Measurements from ENCODE around the gene AHCYL2. TPM values are rescaled to one million over a fixed set of nuclear protein-coding genes. Genes with fewer than 3 reads are reported as not detected.

AHCYL2 gene
- total RNA-seq, 1 donor from 2014 or later: 19.0 TPM

DNA sequence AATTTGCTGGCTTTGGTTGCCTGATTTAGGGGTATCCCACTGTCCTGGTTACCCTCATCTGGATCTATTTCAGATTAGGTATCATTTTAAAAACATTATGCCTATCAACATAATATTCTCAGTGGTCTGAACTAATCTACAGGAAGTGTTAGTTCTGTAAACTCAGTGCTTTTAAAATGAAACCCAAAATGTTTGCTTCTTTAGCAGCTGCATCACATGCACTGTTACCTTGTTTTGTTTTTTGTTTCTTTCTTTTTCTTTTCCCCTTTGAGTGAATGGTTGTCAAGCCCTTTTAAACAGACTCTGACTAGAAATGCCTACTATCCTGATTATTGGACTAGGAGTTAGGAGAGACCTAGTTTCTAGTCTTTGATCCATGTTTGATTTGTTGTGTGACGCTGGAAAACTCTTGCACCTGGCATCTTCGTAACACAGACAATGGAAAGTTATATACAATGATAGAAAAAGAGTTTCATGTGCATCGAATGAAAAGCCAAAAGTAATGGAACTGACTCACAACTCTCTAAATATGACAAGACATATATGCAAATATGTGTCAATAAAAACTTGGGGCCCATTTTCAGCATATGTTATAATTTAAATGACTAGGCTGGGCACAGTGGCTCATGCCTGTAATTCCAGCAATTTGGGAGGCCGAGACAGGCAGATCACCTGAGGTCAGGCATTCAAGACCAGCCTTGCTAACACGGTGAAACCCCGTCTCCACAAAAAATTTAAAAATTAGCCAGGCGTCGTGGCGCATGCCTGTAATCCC lies 157.1 kb downstream of the AHCYL2 start:
- no peaks in the 10 kb centered on the region for H3K4me1 Mint-ChIP-seq (ENCODE audit: unreplicated experiment)
- DNase-seq (ENCODE audit: extremely low spot score, unreplicated experiment): no peak
- TF ChIP-seq, protein P1, sequence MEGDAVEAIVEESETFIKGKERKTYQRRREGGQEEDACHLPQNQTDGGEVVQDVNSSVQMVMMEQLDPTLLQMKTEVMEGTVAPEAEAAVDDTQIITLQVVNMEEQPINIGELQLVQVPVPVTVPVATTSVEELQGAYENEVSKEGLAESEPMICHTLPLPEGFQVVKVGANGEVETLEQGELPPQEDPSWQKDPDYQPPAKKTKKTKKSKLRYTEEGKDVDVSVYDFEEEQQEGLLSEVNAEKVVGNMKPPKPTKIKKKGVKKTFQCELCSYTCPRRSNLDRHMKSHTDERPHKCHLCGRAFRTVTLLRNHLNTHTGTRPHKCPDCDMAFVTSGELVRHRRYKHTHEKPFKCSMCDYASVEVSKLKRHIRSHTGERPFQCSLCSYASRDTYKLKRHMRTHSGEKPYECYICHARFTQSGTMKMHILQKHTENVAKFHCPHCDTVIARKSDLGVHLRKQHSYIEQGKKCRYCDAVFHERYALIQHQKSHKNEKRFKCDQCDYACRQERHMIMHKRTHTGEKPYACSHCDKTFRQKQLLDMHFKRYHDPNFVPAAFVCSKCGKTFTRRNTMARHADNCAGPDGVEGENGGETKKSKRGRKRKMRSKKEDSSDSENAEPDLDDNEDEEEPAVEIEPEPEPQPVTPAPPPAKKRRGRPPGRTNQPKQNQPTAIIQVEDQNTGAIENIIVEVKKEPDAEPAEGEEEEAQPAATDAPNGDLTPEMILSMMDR (IDR thresholded peaks at IDR 0.05): no peak
- peaks cover 7% of the 10 kb centered on the region for H3K36me3 Mint-ChIP-seq (ENCODE audit: unreplicated experiment)
- H3K27ac Mint-ChIP-seq (ENCODE audit: unreplicated experiment): no peak overlapping the region
- H3K4me3 Mint-ChIP-seq (ENCODE audit: unreplicated experiment): no peak overlapping the region
- no peaks in the 10 kb centered on the region for H3K27me3 Mint-ChIP-seq (ENCODE audit: unreplicated experiment)
- no peaks in the 10 kb centered on the region for H3K9me3 Mint-ChIP-seq (ENCODE audit: unreplicated experiment)

DNA sequence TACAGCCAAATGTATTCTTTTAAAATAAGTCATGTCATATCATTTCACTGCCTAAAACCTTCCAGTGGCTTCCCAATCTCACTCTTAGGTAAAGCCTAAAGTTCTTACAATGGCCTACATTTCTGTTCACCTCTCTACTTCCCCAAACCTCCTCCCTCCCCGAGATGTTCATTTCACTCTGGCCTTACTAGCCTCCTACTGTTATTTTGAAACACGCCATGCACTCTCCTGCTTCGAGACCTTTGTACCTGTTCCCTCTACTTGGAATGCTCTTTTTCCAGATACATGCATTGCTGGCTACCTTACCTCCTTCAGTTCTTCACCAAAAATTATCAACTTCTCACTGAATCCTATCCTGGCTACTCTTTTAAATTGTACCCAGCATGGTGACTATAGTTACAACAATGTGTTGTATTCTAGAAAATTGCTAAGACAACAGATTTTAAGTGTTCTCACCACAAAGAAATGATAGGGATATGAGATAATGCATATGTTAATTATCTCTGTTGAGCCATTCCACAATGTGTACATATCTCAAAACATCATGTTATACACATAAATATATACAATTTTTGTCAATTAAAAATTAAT lies 158.8 kb downstream of the AHCYL2 start:
- Mint-ChIP-seq H3K27ac (ENCODE audit: unreplicated experiment) (no peak overlapping the region), H3K36me3 (ENCODE audit: unreplicated experiment) (peaks cover 13% of the 10 kb centered on the region), H3K9me3 (ENCODE audit: unreplicated experiment) (no peaks in the 10 kb centered on the region), H3K4me1 (ENCODE audit: unreplicated experiment) (no peaks in the 10 kb centered on the region), H3K4me3 (ENCODE audit: unreplicated experiment) (no peak overlapping the region), H3K27me3 (ENCODE audit: unreplicated experiment) (no peaks in the 10 kb centered on the region)
- TF ChIP-seq, protein P1 (IDR thresholded peaks at IDR 0.05): no peak
- DNase-seq (ENCODE audit: extremely low spot score, unreplicated experiment): no peak

DNA sequence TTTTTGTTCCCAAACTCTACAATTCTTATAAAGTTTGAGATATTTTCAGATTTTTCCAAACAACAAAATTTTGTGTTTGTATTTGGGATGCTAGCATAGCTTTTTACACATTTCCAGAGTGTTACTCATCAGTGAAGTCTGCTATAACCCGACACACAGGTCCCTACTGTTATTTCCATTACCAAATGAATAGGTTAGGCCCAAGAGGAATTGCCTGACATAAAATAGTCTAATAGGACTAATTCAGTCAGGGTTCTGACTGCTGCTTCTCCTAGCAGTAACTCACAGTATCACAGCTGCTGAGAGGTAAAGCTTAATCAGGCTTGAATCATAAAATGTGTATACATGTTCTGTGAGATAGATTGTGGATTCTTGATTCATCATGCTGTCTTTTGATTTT lies 160.3 kb downstream of the AHCYL2 start:
- Mint-ChIP-seq H3K9me3 (ENCODE audit: unreplicated experiment) (no peaks in the 10 kb centered on the region), H3K27me3 (ENCODE audit: unreplicated experiment) (no peaks in the 10 kb centered on the region), H3K27ac (ENCODE audit: unreplicated experiment) (no peak overlapping the region), H3K36me3 (ENCODE audit: unreplicated experiment) (peaks cover 14% of the 10 kb centered on the region), H3K4me1 (ENCODE audit: unreplicated experiment) (no peaks in the 10 kb centered on the region), H3K4me3 (ENCODE audit: unreplicated experiment) (no peak overlapping the region)
- TF ChIP-seq, protein P1 (IDR thresholded peaks at IDR 0.05): no peak
- no peak for DNase-seq (ENCODE audit: extremely low spot score, unreplicated experiment)

DNA sequence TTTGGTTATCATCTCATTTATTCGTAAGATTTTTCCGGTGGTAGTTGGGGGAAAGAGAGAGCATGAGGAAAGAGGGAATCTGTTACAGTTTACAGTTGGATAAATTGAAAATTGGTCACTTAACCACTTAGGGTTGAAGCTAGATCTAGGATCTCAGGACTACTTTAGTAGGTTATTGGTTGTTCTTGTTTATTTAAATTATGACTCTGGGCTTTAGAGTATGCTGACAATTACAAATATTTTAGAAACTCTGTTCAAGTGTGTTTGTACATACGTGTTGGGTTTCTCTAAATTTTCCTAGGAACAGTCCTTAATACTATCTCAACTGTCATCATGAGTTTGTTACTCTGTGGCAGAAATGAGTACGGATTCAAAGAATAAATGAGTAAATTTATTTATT lies 160.8 kb downstream of the AHCYL2 start:
- no peaks in the 10 kb centered on the region for H3K4me1 Mint-ChIP-seq (ENCODE audit: unreplicated experiment)
- TF ChIP-seq, protein P1 (IDR thresholded peaks at IDR 0.05): no peak
- H3K4me3 Mint-ChIP-seq (ENCODE audit: unreplicated experiment): no peak overlapping the region
- H3K9me3 Mint-ChIP-seq (ENCODE audit: unreplicated experiment): no peaks in the 10 kb centered on the region
- H3K27me3 Mint-ChIP-seq (ENCODE audit: unreplicated experiment): no peaks in the 10 kb centered on the region
- no peak overlapping the region for H3K27ac Mint-ChIP-seq (ENCODE audit: unreplicated experiment)
- H3K36me3 Mint-ChIP-seq (ENCODE audit: unreplicated experiment): peaks cover 13% of the 10 kb centered on the region
- no peak for DNase-seq (ENCODE audit: extremely low spot score, unreplicated experiment)

DNA sequence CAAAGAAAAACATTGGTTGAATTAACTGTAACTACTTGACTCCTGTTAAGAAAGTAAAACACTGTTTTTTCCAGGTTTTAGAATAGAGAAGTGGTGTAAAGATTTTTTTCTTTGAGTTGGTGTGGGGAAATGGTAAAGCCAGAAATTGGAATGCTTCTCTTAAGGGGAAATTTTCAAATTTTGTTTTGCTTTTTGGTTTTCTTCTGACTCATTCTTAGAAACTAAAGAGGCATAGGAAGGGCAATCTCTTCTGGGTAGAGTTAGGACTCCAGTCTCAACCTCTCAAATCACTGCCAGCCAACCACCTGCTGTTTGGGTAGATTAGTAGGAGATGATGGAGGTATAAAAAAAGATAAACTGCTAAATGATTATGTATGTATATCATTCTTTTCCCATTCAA lies 161.7 kb downstream of the AHCYL2 start:
- Mint-ChIP-seq H3K9me3 (ENCODE audit: unreplicated experiment) (no peaks in the 10 kb centered on the region), H3K27ac (ENCODE audit: unreplicated experiment) (no peak overlapping the region), H3K36me3 (ENCODE audit: unreplicated experiment) (peaks cover 13% of the 10 kb centered on the region), H3K4me1 (ENCODE audit: unreplicated experiment) (no peaks in the 10 kb centered on the region), H3K4me3 (ENCODE audit: unreplicated experiment) (no peak overlapping the region), H3K27me3 (ENCODE audit: unreplicated experiment) (no peaks in the 10 kb centered on the region)
- TF ChIP-seq, protein P1 (IDR thresholded peaks at IDR 0.05): no peak
- no peak for DNase-seq (ENCODE audit: extremely low spot score, unreplicated experiment)
